Parathyroid adenoma (tissue), 2 donors: ENCODE results near the gene AXIN2.

Source experiments
- H2AFZ ChIP-seq: fragments of 300-600 bp; sonication (generic); one replicate; pipeline ENCODE4 v1.7.0; 2017; ENCODE audit warnings: antibody characterized with exemption, mild to moderate bottlenecking
- H3K27ac ChIP-seq: fragments of 300-600 bp; sonication (generic); one replicate; pipeline ENCODE4 v1.7.0; 2017
- H3K27me3 ChIP-seq: fragments of 300-600 bp; sonication (generic); one replicate; pipeline ENCODE4 v1.7.0; 2017; ENCODE audit warnings: low read length; ENCODE audit not compliant: control insufficient read depth, insufficient read depth
- H3K36me3 ChIP-seq: fragments of 300-600 bp; sonication (generic); one replicate; pipeline ENCODE4 v1.7.0; 2017; ENCODE audit warnings: low read length; ENCODE audit not compliant: control insufficient read depth, insufficient read depth
- H3K4me1 ChIP-seq: fragments of 300-600 bp; sonication (generic); one replicate; pipeline ENCODE4 v1.7.0; 2017; ENCODE audit warnings: control low read depth
- H3K4me2 ChIP-seq: fragments of 300-600 bp; sonication (generic); one replicate; pipeline ENCODE4 v1.7.0; 2017; ENCODE audit warnings: low read length
- H3K4me3 ChIP-seq: fragments of 300-600 bp; sonication (generic); one replicate; pipeline ENCODE4 v1.7.0; 2017; ENCODE audit warnings: low read depth, low read length
- H3K79me2 ChIP-seq: fragments of 300-600 bp; sonication (generic); one replicate; pipeline ENCODE4 v1.7.0; 2017; ENCODE audit warnings: control low read depth
- H3K9ac ChIP-seq: fragments of 300-600 bp; sonication (generic); one replicate; pipeline ENCODE4 v1.7.0; 2017; ENCODE audit warnings: mild to moderate bottlenecking
- H3K9me3 ChIP-seq: fragments of 300-600 bp; sonication (generic); one replicate; pipeline ENCODE4 v1.7.0; 2017; ENCODE audit warnings: low read length; ENCODE audit not compliant: control insufficient read depth
- TF ChIP-seq, protein P1 (sequence below): fragments of 300-600 bp; sonication (generic); IDR thresholded peaks from one replicate; pipeline ENCODE4 v1.7.0; 2017; ENCODE audit warnings: antibody characterized with exemption, mild to moderate bottlenecking
- donor health status: primary hyperparathyroidism.

Gene AXIN2

DNA sequence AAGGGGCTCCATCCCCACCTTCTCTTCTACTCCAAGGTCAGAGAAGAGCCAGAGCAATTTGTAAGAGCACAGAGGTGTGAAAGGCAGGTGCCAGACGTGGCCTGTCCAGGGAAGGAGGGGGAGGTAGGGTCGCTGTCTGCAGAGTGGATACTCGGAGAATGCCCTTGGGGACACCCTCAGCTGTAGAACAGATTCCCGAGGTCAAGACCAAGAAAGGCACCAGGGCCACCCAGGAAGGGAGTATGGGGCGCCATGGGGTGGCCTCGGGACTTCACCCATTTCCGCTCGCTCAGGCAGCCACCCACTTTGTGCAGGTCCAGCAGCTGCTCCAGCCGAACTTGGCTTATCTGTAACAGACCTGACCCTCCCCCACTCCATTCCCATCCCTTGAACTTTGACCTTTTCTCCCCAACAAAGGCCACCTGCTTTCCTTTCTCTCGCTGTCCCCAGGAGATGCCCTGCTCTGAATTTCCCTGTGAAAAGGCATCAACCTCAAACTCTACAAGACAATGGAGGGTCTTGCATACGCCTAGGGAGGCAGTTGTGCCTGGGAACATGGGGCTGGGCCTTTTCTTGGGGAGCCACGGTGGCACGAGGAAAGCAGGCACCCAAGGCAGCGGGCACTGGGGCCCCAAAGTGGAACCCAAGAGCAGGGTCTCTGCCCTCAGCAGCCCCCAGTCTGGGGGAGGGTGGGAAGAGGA is 11.3 kb upstream of the AXIN2 start:
- no peak overlapping the region for H3K27ac ChIP-seq
- no peaks in the 10 kb centered on the region for H3K27me3 ChIP-seq
- no peak overlapping the region for H3K9ac ChIP-seq
- H3K4me2 ChIP-seq = no peak overlapping the region
- TF ChIP-seq, protein P1, sequence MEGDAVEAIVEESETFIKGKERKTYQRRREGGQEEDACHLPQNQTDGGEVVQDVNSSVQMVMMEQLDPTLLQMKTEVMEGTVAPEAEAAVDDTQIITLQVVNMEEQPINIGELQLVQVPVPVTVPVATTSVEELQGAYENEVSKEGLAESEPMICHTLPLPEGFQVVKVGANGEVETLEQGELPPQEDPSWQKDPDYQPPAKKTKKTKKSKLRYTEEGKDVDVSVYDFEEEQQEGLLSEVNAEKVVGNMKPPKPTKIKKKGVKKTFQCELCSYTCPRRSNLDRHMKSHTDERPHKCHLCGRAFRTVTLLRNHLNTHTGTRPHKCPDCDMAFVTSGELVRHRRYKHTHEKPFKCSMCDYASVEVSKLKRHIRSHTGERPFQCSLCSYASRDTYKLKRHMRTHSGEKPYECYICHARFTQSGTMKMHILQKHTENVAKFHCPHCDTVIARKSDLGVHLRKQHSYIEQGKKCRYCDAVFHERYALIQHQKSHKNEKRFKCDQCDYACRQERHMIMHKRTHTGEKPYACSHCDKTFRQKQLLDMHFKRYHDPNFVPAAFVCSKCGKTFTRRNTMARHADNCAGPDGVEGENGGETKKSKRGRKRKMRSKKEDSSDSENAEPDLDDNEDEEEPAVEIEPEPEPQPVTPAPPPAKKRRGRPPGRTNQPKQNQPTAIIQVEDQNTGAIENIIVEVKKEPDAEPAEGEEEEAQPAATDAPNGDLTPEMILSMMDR = no peak
- H3K9me3 ChIP-seq = no peaks in the 10 kb centered on the region
- no peaks in the 10 kb centered on the region for H3K36me3 ChIP-seq
- H2AFZ ChIP-seq = no peak overlapping the region
- no peak overlapping the region for H3K4me3 ChIP-seq
- H3K4me1 ChIP-seq = no peaks in the 10 kb centered on the region
- no peaks in the 10 kb centered on the region for H3K79me2 ChIP-seq

DNA sequence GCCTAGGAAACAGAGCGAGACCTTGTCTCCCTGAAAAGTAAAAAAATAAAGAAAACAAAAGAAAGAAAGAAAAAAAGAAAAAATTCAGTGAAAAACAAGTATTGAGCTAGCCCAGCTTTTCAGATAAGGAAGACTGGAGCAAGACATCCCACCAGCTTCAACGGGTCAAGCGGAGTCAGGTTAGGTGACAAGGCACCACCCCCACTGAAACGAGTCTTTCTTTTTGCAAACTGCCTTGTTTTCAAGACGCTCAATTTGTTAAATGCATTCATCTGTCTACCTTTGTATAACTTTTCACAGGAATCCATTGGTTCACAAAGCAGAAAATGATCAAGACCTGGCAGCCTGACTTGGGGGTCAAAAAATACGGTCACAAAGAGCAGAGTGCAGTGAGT is 10.7 kb upstream of the AXIN2 start:
- Histone ChIP-seq H3K79me2 (no peaks in the 10 kb centered on the region), H3K4me1 (no peaks in the 10 kb centered on the region), H3K36me3 (no peaks in the 10 kb centered on the region), H3K27me3 (no peaks in the 10 kb centered on the region), H2AFZ (no peak overlapping the region), H3K4me2 (no peak overlapping the region), H3K9me3 (no peaks in the 10 kb centered on the region), H3K9ac (no peak overlapping the region), H3K27ac (no peak overlapping the region), H3K4me3 (no peak overlapping the region)
- TF ChIP-seq, protein P1 = no peak

DNA sequence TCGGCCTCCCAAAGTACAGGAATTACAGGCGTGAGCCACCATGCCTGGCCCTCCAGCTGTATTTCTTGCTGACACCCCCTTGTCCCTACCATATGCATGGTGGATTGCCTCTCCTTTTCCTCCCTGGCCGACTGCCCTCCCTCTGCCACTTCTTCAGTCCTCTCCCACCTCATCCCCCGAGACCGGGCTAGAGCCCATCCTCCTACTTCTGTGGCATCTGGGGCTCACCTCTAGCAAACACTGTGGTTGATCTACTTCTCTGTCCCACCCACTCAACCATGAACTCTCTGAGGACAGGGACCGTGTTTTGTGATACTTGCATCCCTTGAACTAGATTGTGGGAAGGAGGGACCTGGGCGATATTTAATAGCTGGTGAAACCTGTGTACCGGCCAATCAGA is 7.5 kb upstream of the AXIN2 start:
- Histone ChIP-seq H3K4me2 (no peak overlapping the region), H3K9me3 (no peaks in the 10 kb centered on the region), H3K4me3 (no peak overlapping the region), H3K36me3 (no peaks in the 10 kb centered on the region), H3K27me3 (no peaks in the 10 kb centered on the region), H3K4me1 (no peaks in the 10 kb centered on the region), H3K27ac (no peak overlapping the region), H2AFZ (no peak overlapping the region), H3K79me2 (no peaks in the 10 kb centered on the region), H3K9ac (no peak overlapping the region)
- TF ChIP-seq, protein P1 = no peak

DNA sequence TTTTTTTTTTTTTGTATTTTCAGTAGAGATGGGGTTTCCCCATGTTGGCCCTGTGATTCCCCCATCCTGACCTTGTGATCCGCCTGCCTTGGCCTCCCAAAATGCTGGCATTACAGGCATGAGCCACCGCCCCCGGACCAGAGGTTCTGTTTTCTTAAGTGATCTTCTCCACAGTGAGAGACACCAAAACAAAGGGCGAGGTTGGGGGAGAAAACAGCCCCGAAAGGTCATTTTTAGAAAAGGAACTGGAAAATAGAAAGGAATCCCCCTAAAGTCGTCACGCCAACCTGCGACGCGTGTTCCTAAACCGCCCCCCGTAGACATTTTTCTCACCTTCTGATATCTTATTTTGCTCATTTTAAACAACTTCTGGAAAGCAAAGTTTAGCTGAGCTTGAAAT is 6.1 kb upstream of the AXIN2 start:
- no peak overlapping the region for H2AFZ ChIP-seq
- H3K9me3 ChIP-seq = no peaks in the 10 kb centered on the region
- no peak overlapping the region for H3K27ac ChIP-seq
- H3K27me3 ChIP-seq = no peaks in the 10 kb centered on the region
- H3K4me1 ChIP-seq = no peaks in the 10 kb centered on the region
- no peaks in the 10 kb centered on the region for H3K36me3 ChIP-seq
- no peak overlapping the region for H3K4me3 ChIP-seq
- TF ChIP-seq, protein P1 = no peak
- H3K9ac ChIP-seq = no peak overlapping the region
- no peak overlapping the region for H3K4me2 ChIP-seq
- H3K79me2 ChIP-seq = no peaks in the 10 kb centered on the region

DNA sequence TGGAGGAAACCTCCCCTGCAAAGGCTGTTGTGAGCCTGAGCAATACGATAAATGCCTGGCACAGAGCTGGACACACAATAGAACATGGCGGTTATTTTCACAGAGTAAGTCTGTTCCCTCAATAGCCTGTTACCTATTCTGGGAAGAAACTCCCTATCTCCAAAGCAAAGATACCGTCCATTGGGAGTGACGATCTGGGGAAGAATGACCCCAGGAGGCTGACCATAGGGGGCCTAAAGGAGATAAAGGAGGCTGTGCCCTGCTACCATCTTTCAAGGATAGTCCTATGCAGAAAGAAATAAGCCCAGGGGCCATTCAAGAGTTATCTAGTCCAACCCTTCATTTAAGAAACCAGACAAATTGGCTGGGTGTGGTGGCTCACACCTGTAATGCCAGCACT is 4.1 kb upstream of the AXIN2 start:
- Histone ChIP-seq H3K9ac (no peak overlapping the region), H3K36me3 (no peaks in the 10 kb centered on the region), H3K9me3 (no peaks in the 10 kb centered on the region), H3K27me3 (no peaks in the 10 kb centered on the region), H2AFZ (no peak overlapping the region), H3K27ac (no peak overlapping the region), H3K4me3 (no peak overlapping the region), H3K4me2 (no peak overlapping the region), H3K4me1 (no peaks in the 10 kb centered on the region), H3K79me2 (no peaks in the 10 kb centered on the region)
- TF ChIP-seq, protein P1 = no peak
